CD4-positive, alpha-beta T cell treated with Interleukin-6 for 4 hours (primary cell): ENCODE data around the gene ZNF511.
A peak's percentile ranks its signal among the peaks of the same experiment; 100 is the strongest.

Experiments
- DNase-seq: peaks from one replicate; pipeline ENCODE4 v3.0.0-alpha.2; 2020; ENCODE audit warnings: mixed read lengths

Gene ZNF511

GRCh38 chr10:133293810-133294119, 14.9 kb upstream of the ZNF511 start:
- no peak for DNase-seq

- no peak for DNase-seq
Observed at GRCh38 chr10:133294189-133294588, 14.5 kb upstream of the ZNF511 start.

- DNase-seq: no peak
Observed at GRCh38 chr10:133295426-133296320, 13.0 kb upstream of the ZNF511 start.

- no peak for DNase-seq
Observed at GRCh38 chr10:133297504-133297903, 11.2 kb upstream of the ZNF511 start.

DNA sequence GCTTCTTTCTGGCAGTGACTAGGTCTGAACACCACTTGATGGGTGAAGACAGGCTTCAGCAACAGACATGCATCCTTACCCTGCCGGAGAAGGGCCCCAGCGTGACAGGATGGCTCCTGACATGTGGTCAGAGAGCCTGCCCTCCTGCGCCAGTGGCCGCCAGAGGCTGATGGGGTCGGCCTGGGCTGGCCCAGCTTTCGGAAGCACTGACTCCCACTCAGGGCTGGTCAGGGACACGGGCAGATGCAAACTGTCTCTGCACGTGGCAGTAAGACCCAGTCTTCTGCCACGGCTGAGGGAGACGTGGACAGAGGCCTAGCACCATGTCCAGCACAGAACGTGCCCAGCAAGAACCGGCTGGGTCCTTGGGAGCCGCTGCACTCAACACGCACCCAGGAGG, 10.2 kb upstream of the ZNF511 start:
- no peak for DNase-seq

DNA sequence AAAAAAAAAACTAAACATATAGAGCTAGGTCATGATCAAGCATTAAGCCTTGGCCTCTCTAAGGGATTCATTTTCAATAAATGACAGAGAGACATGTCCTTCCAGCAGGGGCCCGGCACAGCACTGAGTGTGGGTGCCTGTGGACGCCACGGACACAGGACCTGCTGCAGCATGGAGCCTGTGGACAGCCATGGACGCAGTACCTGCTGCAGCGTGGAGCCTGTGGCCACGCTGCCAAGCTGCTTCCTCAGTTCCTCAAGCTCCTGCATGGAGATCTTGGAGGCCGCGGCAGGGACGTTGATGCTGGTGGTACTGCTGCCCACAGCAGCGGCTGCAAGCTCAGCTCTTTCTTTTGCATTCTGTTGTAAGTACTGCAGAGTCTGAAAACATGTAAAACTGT, 9.5 kb upstream of the ZNF511 start:
- DNase-seq: no peak

DNA sequence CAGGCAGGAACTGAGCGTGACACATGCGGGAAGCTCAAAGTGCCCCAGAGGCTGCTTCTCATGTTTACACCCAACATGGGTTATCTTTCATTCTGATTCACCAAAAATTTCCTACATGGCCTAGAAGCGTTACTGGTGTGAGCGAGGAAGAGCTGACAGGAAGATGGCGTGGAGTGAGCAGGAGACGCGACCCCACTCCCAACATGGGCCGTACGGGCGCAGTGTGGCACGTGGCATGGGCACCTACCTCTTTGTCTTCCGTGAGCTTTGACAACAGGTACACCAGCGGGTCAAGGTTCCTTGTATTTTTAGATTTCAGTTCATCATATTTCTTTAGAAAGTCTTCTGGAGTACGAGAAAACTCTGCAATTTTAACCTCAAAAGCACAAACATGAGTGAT, 9.0 kb upstream of the ZNF511 start:
- DNase-seq: no peak

GRCh38 chr10:133302230-133302629, 6.5 kb upstream of the ZNF511 start:
- DNase-seq: no peak

GRCh38 chr10:133303206-133303605, 5.5 kb upstream of the ZNF511 start:
- no peak for DNase-seq

- DNase-seq: no peak
Observed at GRCh38 chr10:133306097-133306476, 2.6 kb upstream of the ZNF511 start.

GRCh38 chr10:133306941-133307379, 1.8 kb upstream of the ZNF511 start:
- no peak for DNase-seq

- peak; percentile 92 for DNase-seq
Observed at GRCh38 chr10:133307776-133308420, 816 bp upstream of the ZNF511 start.

GRCh38 chr10:133309100-133309719, 496 bp downstream of the ZNF511 start:
- DNase-seq: peak; percentile 89

DNA sequence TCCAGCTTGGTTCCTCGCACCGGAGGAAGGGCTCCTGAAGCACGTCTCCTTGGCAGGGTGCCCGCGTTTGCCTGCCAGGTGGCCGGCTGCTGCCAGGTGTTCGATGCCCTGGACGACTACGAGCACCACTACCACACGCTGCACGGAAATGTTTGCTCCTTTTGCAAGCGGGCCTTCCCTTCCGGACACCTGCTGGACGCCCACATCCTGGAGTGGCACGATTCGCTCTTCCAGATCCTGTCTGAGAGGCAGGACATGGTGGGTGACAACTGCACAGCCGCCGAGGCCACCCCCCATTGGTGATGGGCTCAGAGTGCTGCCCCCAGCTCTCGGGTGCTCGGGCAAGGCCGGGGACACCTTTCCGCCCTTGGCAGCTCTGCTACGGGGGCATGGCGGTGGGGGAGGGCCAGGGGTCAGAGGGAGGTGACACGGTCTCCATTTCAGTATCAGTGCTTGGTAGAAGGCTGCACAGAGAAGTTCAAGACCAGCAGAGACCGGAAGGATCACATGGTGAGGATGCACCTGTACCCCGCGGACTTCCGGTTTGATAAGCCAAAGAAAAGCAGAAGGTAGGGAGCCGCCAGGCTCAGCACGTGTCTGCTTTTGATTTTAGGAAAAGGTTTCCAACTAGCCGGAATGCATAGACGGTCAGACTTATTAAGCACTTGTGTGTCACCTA, 1.1 kb downstream of the ZNF511 start:
- DNase-seq: no peak

DNA sequence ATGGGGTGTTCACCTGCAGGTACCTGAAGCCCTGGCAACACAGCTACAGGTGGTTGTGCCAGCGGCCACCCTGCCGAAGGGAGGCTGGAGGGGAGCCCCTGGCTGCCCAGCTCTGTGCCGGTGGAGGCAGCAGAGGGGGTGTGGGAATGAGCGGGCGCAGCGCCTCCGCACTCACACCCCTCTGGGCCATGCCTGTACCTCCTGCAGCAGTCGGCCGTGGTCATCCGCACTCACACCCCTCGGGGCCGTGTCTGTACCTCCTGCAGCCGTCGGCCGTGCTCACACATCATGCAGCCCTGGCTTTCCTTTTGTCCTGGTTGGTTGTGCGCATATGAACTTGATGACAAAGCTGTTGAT, 1.7 kb downstream of the ZNF511 start:
- no peak for DNase-seq

GRCh38 chr10:133310789-133311188, 2.1 kb downstream of the ZNF511 start:
- DNase-seq: no peak

- DNase-seq: no peak
Observed at GRCh38 chr10:133311570-133311969, 2.9 kb downstream of the ZNF511 start.

GRCh38 chr10:133312016-133312768, 3.5 kb downstream of the ZNF511 start:
- DNase-seq: no peak

- no peak for DNase-seq
Observed at GRCh38 chr10:133312769-133313145, 4.0 kb downstream of the ZNF511 start.

GRCh38 chr10:133313192-133313591, 4.5 kb downstream of the ZNF511 start:
- DNase-seq: no peak

DNA sequence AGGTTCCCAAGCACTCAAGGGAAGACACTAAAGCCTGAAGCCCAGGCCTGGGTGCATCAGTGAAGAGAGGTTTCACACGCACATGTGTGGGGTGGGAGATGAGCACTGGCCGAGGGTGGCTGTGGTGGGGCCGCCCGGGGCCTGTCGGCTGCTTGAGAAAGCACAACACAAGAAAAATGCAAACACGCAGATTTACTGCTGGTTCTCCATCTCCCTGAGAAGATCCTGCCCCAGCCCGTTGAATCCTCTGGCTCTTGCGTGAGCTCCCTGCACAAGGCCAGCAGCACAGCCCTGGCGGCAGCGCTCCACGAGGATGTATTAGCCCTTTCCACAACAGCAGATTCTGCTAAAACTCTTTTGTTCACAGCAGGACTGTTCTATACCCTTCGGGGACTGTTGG, 6.2 kb downstream of the ZNF511 start:
- DNase-seq: no peak

DNA sequence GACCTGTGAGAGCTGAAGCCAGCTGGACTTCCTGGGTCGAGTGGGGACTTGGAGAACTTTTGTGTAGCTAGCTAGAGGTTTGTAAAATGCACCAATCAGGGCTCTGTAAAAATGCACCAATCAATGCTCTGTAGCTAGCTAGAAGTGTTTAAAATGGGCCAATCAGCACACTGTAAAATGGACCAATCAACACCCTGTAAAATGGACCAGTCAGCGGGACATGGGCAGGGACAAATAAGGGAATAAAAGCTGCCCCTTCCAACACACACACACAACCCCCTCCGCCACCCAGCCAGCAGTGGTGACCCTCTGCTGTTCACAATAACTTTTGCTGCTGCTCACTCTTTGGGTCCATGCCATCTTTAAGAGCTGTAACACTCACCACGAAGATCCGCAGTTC, 7.1 kb downstream of the ZNF511 start:
- no peak for DNase-seq

- no peak for DNase-seq
Observed at GRCh38 chr10:133316266-133316665, 7.6 kb downstream of the ZNF511 start.
